BE2C (cell line): ENCODE data around the gene PRR5.
A peak's percentile ranks its signal among the peaks of the same experiment; 100 is the strongest.

Source experiments
- DNase-seq: peaks from one replicate; pipeline ENCODE4 v3.0.0-alpha.2; 2020
- H3K27me3 ChIP-seq: fragments of 250-450 bp; sonication (Bioruptor Pico); 2 replicates; pipeline ENCODE4 v1.5.1; 2020; ENCODE audit warnings: mild to moderate bottlenecking
- H3K36me3 ChIP-seq: fragments of 250-450 bp; sonication (Bioruptor Pico); 2 replicates; pipeline ENCODE4 v1.5.1; 2020; ENCODE audit warnings: mild to moderate bottlenecking
- H3K4me1 ChIP-seq: fragments of 250-450 bp; sonication (Bioruptor Pico); 2 replicates; pipeline ENCODE4 v1.5.1; 2020
- H3K4me3 ChIP-seq: 2 replicates; pipeline ENCODE4 v1.5.1; 2011; ENCODE audit warnings: low read depth, low read length
- H3K9me3 ChIP-seq: fragments of 250-450 bp; sonication (Bioruptor Pico); 2 replicates; pipeline ENCODE4 v1.5.1; 2020
- TF ChIP-seq, protein P1 (sequence below): IDR thresholded peaks from 2 replicates; pipeline ENCODE4 v1.5.1; 2012; ENCODE audit warnings: mild to moderate bottlenecking, low read depth, low read length

PRR5 gene

DNA sequence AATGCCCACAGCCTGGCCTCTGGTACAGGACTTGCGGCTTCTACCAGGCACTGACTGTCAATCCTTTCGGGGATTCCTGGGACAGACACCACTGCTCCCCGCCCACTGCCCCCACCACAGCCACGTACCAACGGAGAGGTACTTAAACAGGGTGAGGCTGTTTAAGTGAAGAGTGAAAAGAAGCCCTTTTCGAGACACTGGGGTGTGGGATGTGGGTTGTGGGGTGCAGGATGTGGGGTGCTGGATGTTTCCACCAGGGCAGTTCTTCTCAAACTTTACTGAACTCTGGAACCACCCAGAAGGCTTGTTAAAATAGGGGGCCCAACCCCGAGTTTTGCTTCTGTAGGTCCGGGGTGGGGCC is 34.2 kb upstream of the PRR5 start:
- H3K4me3 ChIP-seq = peak overlapping the region; percentile 20; the same call in 1 of the 2 replicates

DNA sequence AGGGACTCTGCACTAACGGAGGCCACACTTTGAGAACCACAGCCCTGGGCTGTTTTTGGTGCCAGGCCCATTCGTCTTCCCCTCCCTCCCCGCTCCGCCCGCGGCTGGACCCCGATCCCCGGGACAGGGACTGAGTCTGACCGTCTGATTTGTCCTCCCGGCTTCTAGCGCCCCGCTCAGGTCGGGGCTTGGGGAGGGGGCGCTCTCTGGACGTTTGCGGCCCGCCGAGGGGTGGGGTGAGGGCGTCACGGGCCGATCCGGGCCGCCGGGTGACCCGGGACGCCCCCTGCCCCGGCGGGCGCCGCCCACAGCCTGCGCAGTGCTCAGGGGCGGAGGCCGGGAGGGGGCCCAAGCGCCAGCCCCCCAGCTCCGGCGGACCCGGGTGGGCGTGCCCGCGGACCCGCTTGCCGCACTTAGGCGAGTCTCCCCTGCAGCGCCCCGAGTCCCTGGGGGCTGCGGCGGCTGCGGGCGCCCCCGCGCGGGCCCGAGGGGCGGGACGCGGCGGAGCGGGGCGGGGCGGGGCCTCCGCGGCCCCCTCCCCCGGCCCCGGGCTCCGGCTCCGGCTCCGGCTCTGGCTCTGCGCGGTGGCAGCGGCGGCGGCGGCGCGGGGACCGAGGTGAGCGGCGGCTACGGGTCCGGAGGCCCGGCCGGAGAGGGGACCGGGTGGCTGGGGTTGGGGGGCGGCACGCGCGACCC is 33.7 kb upstream of the PRR5 start:
- Histone ChIP-seq H3K27me3 (peaks cover 3% of the 10 kb centered on the region; the same call in 1 of the 2 replicates), H3K9me3 (no peaks in the 10 kb centered on the region), H3K4me1 (peaks cover 11% of the 10 kb centered on the region), H3K4me3 (peak overlapping the region; percentile 20; the same call in 1 of the 2 replicates), H3K36me3 (no peaks in the 10 kb centered on the region; the same call in 1 of the 2 replicates)
- TF ChIP-seq, protein P1, sequence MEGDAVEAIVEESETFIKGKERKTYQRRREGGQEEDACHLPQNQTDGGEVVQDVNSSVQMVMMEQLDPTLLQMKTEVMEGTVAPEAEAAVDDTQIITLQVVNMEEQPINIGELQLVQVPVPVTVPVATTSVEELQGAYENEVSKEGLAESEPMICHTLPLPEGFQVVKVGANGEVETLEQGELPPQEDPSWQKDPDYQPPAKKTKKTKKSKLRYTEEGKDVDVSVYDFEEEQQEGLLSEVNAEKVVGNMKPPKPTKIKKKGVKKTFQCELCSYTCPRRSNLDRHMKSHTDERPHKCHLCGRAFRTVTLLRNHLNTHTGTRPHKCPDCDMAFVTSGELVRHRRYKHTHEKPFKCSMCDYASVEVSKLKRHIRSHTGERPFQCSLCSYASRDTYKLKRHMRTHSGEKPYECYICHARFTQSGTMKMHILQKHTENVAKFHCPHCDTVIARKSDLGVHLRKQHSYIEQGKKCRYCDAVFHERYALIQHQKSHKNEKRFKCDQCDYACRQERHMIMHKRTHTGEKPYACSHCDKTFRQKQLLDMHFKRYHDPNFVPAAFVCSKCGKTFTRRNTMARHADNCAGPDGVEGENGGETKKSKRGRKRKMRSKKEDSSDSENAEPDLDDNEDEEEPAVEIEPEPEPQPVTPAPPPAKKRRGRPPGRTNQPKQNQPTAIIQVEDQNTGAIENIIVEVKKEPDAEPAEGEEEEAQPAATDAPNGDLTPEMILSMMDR = no peak
- peak; percentile 48 for DNase-seq

More for the DNA sequence above, 34.2 kb upstream of the PRR5 start:
- no peak for DNase-seq
- Histone ChIP-seq H3K4me1 (peaks cover 11% of the 10 kb centered on the region), H3K36me3 (no peaks in the 10 kb centered on the region; the same call in 1 of the 2 replicates), H3K9me3 (no peaks in the 10 kb centered on the region), H3K27me3 (peaks cover 3% of the 10 kb centered on the region; the same call in 1 of the 2 replicates)
- TF ChIP-seq, protein P1 = no peak

DNA sequence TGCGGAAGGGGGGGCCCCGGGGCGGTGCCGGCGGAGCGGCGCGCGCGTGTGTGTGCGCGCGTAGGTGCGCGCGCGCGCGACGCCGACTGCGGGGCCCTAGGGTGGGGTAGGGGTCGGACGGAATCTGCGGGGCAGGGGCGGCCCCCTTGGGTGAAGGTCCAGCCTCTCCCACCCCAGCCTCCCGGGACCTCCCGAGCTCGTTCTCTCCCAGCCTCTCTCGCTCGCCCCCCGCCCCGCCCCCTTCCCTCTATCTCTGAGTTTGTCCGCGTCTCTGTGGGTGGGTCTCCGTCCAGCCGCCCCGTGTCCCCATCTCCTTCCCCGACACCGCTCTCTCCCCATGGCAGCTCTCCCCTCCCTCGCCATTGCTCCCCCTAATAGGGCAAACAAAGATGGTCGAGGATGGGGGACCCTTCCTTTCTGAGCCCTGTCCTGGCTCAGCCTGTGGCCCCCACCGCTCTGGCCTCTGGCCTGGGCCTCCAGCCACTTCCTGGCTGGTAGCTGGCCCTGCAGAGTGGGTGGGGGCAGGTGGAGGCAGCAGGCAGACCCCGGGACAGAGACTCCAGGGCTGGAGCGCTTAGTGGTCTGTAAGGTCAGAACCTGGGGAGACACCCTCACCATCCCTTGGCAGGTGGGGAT is 33.0 kb upstream of the PRR5 start:
- TF ChIP-seq, protein P1 = no peak
- Histone ChIP-seq H3K9me3 (no peaks in the 10 kb centered on the region), H3K27me3 (peaks cover 3% of the 10 kb centered on the region; the same call in 1 of the 2 replicates), H3K36me3 (no peaks in the 10 kb centered on the region; the same call in 1 of the 2 replicates), H3K4me3 (peak overlapping the region; percentile 42), H3K4me1 (peaks cover 10% of the 10 kb centered on the region)
- peak; percentile 42 for DNase-seq

DNA sequence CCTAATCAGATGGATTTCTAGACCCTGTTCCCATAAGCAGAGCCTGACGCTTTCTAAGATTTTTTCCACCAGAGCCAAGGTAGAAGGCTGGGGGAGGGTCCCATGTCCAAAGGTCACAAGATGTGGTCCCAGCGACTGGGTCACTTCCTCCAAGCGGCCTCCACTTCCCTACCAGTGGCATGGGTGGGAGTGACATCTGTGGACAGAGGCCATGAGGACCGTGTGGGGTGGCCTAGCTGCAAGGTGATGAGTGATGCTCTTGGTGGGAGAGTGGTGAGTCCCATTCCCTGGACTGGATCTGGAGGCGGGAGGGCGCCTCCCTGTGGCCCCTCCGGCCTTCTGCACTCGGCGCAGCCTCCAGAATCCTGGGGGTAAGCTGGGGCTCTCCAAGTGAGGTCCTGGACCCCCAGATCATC is 32.4 kb upstream of the PRR5 start:
- TF ChIP-seq, protein P1 = peak; percentile 56
- H3K36me3 ChIP-seq = no peaks in the 10 kb centered on the region; the same call in 1 of the 2 replicates
- peak overlapping the region; percentile 42 for H3K4me3 ChIP-seq
- H3K27me3 ChIP-seq = peaks cover 3% of the 10 kb centered on the region; the same call in 1 of the 2 replicates
- no peak for DNase-seq
- 0 out of 2 replicates have a peak, but pooled peaks cover 6% of the 10 kb centered on the region for H3K4me1 ChIP-seq
- H3K9me3 ChIP-seq = no peaks in the 10 kb centered on the region

DNA sequence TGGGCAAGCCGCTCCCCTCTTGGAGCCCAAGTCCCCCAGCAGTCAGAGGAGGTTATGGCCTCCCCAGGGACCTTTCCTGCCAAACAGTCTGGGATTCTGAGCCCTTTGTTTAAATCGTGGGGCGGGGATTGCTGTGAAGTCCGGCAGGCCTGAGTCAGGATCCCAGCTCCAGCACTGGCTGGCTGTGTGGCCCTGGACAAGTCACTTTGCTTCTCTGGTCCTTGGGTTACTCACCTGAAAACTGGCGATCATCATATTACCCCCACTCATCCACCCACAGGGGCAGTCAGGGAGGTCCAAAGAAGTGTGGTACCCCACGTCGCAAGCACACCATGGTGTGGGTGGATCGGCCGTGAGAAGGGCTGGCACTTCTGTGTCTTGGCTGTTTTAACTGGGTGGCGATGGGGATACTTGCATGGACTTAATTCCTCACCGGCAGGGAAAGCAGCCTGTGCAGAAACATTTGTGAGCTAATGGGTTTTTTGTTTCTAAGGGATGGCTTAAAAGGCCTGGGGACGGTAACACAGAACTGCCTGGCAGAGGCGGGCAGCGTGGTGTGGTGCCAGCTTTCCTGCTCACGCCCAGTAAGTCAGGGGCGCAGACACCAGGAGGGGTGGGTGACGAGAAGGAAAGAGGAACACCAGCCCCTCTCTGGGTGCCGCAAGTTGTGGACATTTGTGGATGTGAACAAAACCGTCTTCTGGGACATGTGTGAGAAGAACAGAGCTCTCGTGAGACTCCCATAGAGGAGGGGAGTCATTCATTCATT is 31.6 kb upstream of the PRR5 start:
- TF ChIP-seq, protein P1 = no peak
- H3K4me3 ChIP-seq = no peak overlapping the region
- peaks cover 3% of the 10 kb centered on the region; the same call in 1 of the 2 replicates for H3K27me3 ChIP-seq

More for the DNA sequence above, 31.6 kb upstream of the PRR5 start:
- DNase-seq = no peak
- 0 out of 2 replicates have a peak, but pooled peaks cover 6% of the 10 kb centered on the region for H3K4me1 ChIP-seq
- no peaks in the 10 kb centered on the region for H3K9me3 ChIP-seq
- no peaks in the 10 kb centered on the region; the same call in 1 of the 2 replicates for H3K36me3 ChIP-seq
